ENCODE results near the gene CDH6. TPM values are rescaled to one million over a fixed set of nuclear protein-coding genes. Genes with fewer than 3 reads are reported as not detected.

The CDH6 gene
- total RNA-seq, 1 experiment from 2014 or later, result 0.12 TPM

- DNase-seq (ENCODE audit: low read depth, low spot score) (no peak), ATAC-seq (no peak)
- TF ChIP-seq TCF7L2 (IDR thresholded peaks at IDR 0.05; ENCODE audit: borderline replicate concordance, extremely low read depth, insufficient read depth, insufficient read length), result no peak
- TF ChIP-seq POLR2A (IDR thresholded peaks at IDR 0.05; ENCODE audit: borderline replicate concordance, extremely low read depth, insufficient read depth, insufficient read length), result no peak
- no peak for TF ChIP-seq REST (IDR thresholded peaks at IDR 0.05; ENCODE audit: low read depth)
- no peak for TF ChIP-seq SP1 (IDR thresholded peaks at IDR 0.05; ENCODE audit: low read depth)
- no peak for TF ChIP-seq ZFX (IDR thresholded peaks at IDR 0.05)
- no peak for TF ChIP-seq ATF3 (IDR thresholded peaks at IDR 0.05)
- no peak for TF ChIP-seq SIN3A (IDR thresholded peaks at IDR 0.05; ENCODE audit: low read depth)
- no peak for TF ChIP-seq MAX (IDR thresholded peaks at IDR 0.05)
- no peak for TF ChIP-seq CTCF (IDR thresholded peaks at IDR 0.05 in 2 of 3, conservative IDR thresholded peaks at IDR 0.05 in 1 of 3; ENCODE audit: borderline replicate concordance in 1 of 3, insufficient read depth in 1 of 3, low read depth in 2 of 3, low read length in 2 of 3)
- TF ChIP-seq FOSL1 (IDR thresholded peaks at IDR 0.05; ENCODE audit: low read depth), result no peak
- no peak for TF ChIP-seq JUND (IDR thresholded peaks at IDR 0.05)
- BruUV-seq (replicated peaks), result no TSS peak
- CTCF ChIA-PET, result no interaction called here
- no peak overlapping the region for H3K27ac ChIP-seq (ENCODE audit: low read depth, low read length)
- POLR2A ChIA-PET, result no interaction called here
- H3K9ac ChIP-seq (ENCODE audit: low read length), result no peak overlapping the region
- H3K36me3 ChIP-seq (ENCODE audit: control insufficient read depth in 1 of 2, insufficient read depth in 2 of 2, low read length in 2 of 2), result no peaks in the 10 kb centered on the region
- H3K4me3 ChIP-seq (replicated peaks in 1 of 2; ENCODE audit: low read depth in 1 of 2, low read length in 2 of 2), result no peak overlapping the region
- no peaks in the 10 kb centered on the region for H3K9me2 ChIP-seq (ENCODE audit: insufficient read depth)
- H3K4me1 ChIP-seq (ENCODE audit: control insufficient read depth in 1 of 2, insufficient read depth in 2 of 2, low read length in 2 of 2), result no peaks in the 10 kb centered on the region
- peaks cover 0 to 3% of the 10 kb centered on the region in 2 experiments; a peak in 2 of 4 replicates for H3K9me3 ChIP-seq (ENCODE audit: control insufficient read depth in 1 of 2, insufficient read depth in 1 of 2, low read depth in 1 of 2, low read length in 2 of 2)
- H3K4me2 ChIP-seq (ENCODE audit: low read length), result no peak overlapping the region
- H3K27me3 ChIP-seq (ENCODE audit: insufficient read depth, low read length), result no peaks in the 10 kb centered on the region
- intact Hi-C loops (cut with micrococcal nuclease), result no loop called here
- no peaks in the 10 kb centered on the region for H3K79me2 ChIP-seq (ENCODE audit: insufficient read depth, low read length)
- RAD21 ChIA-PET (ENCODE audit: low non-redundant PET in 1 of 2, low total read pairs in 2 of 2, uncharacterized antibody in 2 of 2, unreplicated experiment in 2 of 2), result no interaction called here
- no peak overlapping the region for H2AFZ ChIP-seq (ENCODE audit: low read depth, low read length, poor library complexity, severe bottlenecking)
- H4K20me1 ChIP-seq (ENCODE audit: insufficient read depth), result no peaks in the 10 kb centered on the region
Observed at GRCh38 chr5:31193116-31193515, 370 bp upstream of the CDH6 start.
